DND-41 (cell line): ENCODE measurements around the gene CCNG2.

Source experiments
- EZH2 ChIP-seq: IDR thresholded peaks from 3 replicates; pipeline ENCODE4 v1.6.1; 2012; ENCODE audit warnings: borderline replicate concordance, low read depth, mild to moderate bottlenecking, moderate library complexity, low read length, inconsistent platforms; ENCODE audit not compliant: severe bottlenecking
- TF ChIP-seq, protein P1 (sequence below): IDR thresholded peaks from 2 replicates; pipeline ENCODE4 v1.5.1; 2012; ENCODE audit warnings: borderline replicate concordance, low read length, moderate library complexity, mild to moderate bottlenecking; ENCODE audit not compliant: poor library complexity, severe bottlenecking; ENCODE audit errors: extremely low read depth

DNA sequence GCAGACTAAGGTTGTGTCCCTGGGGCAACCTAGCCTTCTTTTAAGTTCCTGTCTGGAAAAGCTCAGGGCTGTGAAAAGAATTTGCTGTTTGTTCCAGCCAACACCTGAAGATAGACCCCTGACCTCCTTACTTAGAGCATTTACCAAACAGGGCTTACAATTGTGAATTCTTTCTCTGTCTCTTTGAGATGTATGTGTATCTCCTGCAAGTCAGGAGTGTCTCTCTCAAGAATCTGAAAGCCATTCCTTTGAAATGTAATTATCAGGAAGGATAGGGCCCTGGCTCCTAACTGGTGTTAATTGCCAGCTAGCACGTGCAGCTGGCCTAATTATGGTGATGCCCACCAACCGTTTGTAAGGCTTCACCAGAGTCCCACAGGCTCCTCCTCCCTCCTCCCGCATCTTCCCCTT is 18.2 kb downstream of the CCNG2 start:
- TF ChIP-seq, protein P1, sequence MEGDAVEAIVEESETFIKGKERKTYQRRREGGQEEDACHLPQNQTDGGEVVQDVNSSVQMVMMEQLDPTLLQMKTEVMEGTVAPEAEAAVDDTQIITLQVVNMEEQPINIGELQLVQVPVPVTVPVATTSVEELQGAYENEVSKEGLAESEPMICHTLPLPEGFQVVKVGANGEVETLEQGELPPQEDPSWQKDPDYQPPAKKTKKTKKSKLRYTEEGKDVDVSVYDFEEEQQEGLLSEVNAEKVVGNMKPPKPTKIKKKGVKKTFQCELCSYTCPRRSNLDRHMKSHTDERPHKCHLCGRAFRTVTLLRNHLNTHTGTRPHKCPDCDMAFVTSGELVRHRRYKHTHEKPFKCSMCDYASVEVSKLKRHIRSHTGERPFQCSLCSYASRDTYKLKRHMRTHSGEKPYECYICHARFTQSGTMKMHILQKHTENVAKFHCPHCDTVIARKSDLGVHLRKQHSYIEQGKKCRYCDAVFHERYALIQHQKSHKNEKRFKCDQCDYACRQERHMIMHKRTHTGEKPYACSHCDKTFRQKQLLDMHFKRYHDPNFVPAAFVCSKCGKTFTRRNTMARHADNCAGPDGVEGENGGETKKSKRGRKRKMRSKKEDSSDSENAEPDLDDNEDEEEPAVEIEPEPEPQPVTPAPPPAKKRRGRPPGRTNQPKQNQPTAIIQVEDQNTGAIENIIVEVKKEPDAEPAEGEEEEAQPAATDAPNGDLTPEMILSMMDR: no peak
- no peak for TF ChIP-seq EZH2
